ENCODE results near the gene TTC23L.

DNA sequence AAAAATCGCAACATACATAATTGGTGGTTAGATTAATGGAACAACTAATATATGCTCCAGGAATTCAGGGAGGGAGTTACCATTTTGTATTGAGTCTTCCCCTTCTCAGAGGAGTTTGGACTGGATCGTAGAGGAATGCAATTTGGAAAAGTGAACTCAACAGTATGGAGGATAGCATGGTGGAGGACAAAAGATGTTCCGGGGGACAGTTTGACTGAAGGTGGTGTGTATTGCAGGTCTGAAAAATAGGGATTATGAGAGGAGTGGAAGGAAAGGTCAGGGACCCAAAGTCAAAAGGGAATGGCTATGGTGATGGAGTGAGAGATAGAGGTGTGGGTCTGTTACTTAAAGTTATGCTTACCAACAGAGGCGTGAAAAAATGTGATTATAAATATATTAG is 91.9 kb downstream of the TTC23L start:
- TF ChIP-seq, protein P1, sequence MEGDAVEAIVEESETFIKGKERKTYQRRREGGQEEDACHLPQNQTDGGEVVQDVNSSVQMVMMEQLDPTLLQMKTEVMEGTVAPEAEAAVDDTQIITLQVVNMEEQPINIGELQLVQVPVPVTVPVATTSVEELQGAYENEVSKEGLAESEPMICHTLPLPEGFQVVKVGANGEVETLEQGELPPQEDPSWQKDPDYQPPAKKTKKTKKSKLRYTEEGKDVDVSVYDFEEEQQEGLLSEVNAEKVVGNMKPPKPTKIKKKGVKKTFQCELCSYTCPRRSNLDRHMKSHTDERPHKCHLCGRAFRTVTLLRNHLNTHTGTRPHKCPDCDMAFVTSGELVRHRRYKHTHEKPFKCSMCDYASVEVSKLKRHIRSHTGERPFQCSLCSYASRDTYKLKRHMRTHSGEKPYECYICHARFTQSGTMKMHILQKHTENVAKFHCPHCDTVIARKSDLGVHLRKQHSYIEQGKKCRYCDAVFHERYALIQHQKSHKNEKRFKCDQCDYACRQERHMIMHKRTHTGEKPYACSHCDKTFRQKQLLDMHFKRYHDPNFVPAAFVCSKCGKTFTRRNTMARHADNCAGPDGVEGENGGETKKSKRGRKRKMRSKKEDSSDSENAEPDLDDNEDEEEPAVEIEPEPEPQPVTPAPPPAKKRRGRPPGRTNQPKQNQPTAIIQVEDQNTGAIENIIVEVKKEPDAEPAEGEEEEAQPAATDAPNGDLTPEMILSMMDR (IDR thresholded peaks at IDR 0.05), result no peak
- no peak for TF ChIP-seq POLR2A (IDR thresholded peaks at IDR 0.05)
